IPS-18a (cell line): ENCODE data around the gene KTI12.
"Not testable (repeated sequence)": the region's sequence is repeated elsewhere in the genome, so short reads cannot be mapped to it uniquely, and the experiment has no call there.

ENCODE experiments used
- H3K27ac ChIP-seq: one replicate; pipeline ENCODE4 v1.5.1; 2013; ENCODE audit warnings: low read length
- H3K27me3 ChIP-seq: one replicate; pipeline ENCODE4 v1.6.1; 2013; ENCODE audit warnings: mild to moderate bottlenecking, low read length; ENCODE audit not compliant: control insufficient read depth, insufficient read depth
- H3K36me3 ChIP-seq: one replicate; pipeline ENCODE4 v1.6.1; 2013; ENCODE audit warnings: low read depth, low read length; ENCODE audit not compliant: control insufficient read depth
- H3K4me1 ChIP-seq: one replicate; pipeline ENCODE4 v1.6.1; 2013; ENCODE audit warnings: low read depth, low read length; ENCODE audit not compliant: control insufficient read depth
- H3K4me3 ChIP-seq: one replicate; pipeline ENCODE4 v1.5.1; 2013; ENCODE audit warnings: low read length
- H3K9ac ChIP-seq: one replicate; pipeline ENCODE4 v1.6.1; 2013; ENCODE audit warnings: mild to moderate bottlenecking, low read length, moderate library complexity
- H3K9me3 ChIP-seq: one replicate; pipeline ENCODE4 v1.6.1; 2013; ENCODE audit warnings: low read depth, low read length; ENCODE audit not compliant: control insufficient read depth

KTI12 gene

DNA sequence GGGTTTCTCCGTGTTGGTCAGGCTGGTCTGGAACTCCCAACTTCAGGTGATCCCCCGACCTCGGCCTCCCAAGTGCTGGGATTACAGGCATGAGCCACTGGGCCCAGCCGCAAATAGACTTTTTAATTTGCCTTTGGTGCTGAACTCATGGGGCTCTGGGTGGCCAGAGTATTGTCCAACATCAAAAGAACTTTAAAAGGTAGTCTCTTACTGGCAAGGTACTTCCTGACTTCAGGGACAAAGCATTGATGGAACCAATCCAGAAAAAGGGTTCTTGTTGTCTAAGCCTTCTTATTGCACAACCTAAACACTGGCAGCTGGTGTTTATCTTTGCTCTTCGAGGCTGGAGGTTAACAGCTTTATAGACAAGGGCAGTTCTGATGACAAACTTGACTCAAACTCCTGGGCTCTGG lies 3.8 kb upstream of the KTI12 start:
- Histone ChIP-seq H3K4me3 (no peak overlapping the region), H3K36me3 (peaks cover 31% of the 10 kb centered on the region), H3K27me3 (no peaks in the 10 kb centered on the region), H3K4me1 (peaks cover 6% of the 10 kb centered on the region), H3K27ac (no peak overlapping the region), H3K9ac (no peak overlapping the region), H3K9me3 (no peaks in the 10 kb centered on the region)

- peaks cover 9% of the 10 kb centered on the region for H3K36me3 ChIP-seq
- peak overlapping the region; percentile 15 for H3K27ac ChIP-seq
These were observed 407 bp upstream of the KTI12 start for GRCh38 chr1:52034050-52034384.

GRCh38 chr1:52032785-52033131 lies 852 bp downstream of the KTI12 start:
- H3K9me3 ChIP-seq, result no peaks in the 10 kb centered on the region
- peak overlapping the region; percentile 87 for H3K4me3 ChIP-seq
- no peak overlapping the region for H3K27ac ChIP-seq
- H3K27me3 ChIP-seq, result no peaks in the 10 kb centered on the region
- H3K9ac ChIP-seq, result peak overlapping the region; percentile 76
- peaks cover 7% of the 10 kb centered on the region for H3K36me3 ChIP-seq
- H3K4me1 ChIP-seq, result peaks cover 11% of the 10 kb centered on the region

More at GRCh38 chr1:52034050-52034384, 407 bp upstream of the KTI12 start:
- H3K4me3 ChIP-seq, result peak overlapping the region; percentile 87
- no peaks in the 10 kb centered on the region for H3K9me3 ChIP-seq
- no peaks in the 10 kb centered on the region for H3K27me3 ChIP-seq
- peak overlapping the region; percentile 76 for H3K9ac ChIP-seq
- peaks cover 11% of the 10 kb centered on the region for H3K4me1 ChIP-seq

GRCh38 chr1:52032124-52032784 lies 1.4 kb downstream of the KTI12 start:
- Histone ChIP-seq H3K27ac (no peak overlapping the region), H3K36me3 (peaks cover 5% of the 10 kb centered on the region), H3K4me1 (peaks cover 11% of the 10 kb centered on the region), H3K4me3 (peak overlapping the region; percentile 87), H3K9me3 (no peaks in the 10 kb centered on the region), H3K27me3 (no peaks in the 10 kb centered on the region), H3K9ac (peak overlapping the region; percentile 76)

- not testable (repeated sequence) for H3K4me1 ChIP-seq, H3K9me3 ChIP-seq, H3K9ac ChIP-seq, H3K27ac ChIP-seq, H3K4me3 ChIP-seq, H3K27me3 ChIP-seq
- peaks cover 17% of the 10 kb centered on the region for H3K36me3 ChIP-seq
These were observed 4.8 kb downstream of the KTI12 start for GRCh38 chr1:52028839-52029238.

- Histone ChIP-seq H3K4me3 (no peak overlapping the region), H3K36me3 (peaks cover 22% of the 10 kb centered on the region), H3K9me3 (no peaks in the 10 kb centered on the region), H3K9ac (no peak overlapping the region), H3K27me3 (no peaks in the 10 kb centered on the region), H3K27ac (no peak overlapping the region), H3K4me1 (peaks cover 7% of the 10 kb centered on the region)
These were observed 5.3 kb downstream of the KTI12 start for GRCh38 chr1:52028328-52028727.

- Histone ChIP-seq H3K9me3 (no peaks in the 10 kb centered on the region), H3K27ac (no peak overlapping the region), H3K36me3 (peaks cover 36% of the 10 kb centered on the region), H3K4me3 (no peak overlapping the region), H3K27me3 (no peaks in the 10 kb centered on the region), H3K4me1 (no peaks in the 10 kb centered on the region), H3K9ac (no peak overlapping the region)
These were observed 7.3 kb downstream of the KTI12 start for GRCh38 chr1:52026278-52026677.

DNA sequence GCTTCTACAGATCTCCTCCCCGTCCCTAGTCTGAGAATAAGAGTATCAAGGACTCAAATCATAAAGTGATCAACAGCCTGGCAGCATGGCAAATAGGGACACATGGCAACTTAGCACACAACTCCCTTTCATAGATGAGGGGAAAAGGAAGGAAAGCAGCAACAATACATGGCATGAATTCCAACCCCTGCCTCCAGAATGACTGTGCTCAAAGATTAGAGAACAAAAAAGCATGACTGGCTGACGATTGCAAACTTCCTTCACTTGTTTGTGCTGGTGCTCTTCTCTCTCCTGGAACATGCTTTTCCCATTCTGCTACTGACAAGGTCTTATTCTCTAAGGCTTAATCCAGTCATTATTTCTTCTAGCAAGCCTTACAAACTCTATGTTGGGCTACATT lies 11.5 kb downstream of the KTI12 start:
- Histone ChIP-seq H3K27me3 (no peaks in the 10 kb centered on the region), H3K36me3 (peaks cover 45% of the 10 kb centered on the region), H3K27ac (no peak overlapping the region), H3K9ac (no peak overlapping the region), H3K4me3 (no peak overlapping the region), H3K9me3 (no peaks in the 10 kb centered on the region), H3K4me1 (no peaks in the 10 kb centered on the region)

GRCh38 chr1:52008071-52008809 lies 25.4 kb downstream of the KTI12 start:
- H3K27ac ChIP-seq, result no peak overlapping the region

GRCh38 chr1:52007215-52008002 lies 26.2 kb downstream of the KTI12 start:
- Histone ChIP-seq H3K27ac (no peak overlapping the region), H3K9ac (peak overlapping the region; percentile 16), H3K27me3 (no peaks in the 10 kb centered on the region), H3K4me3 (no peak overlapping the region), H3K36me3 (no peaks in the 10 kb centered on the region), H3K4me1 (peaks cover 15% of the 10 kb centered on the region), H3K9me3 (no peaks in the 10 kb centered on the region)

More at GRCh38 chr1:52008071-52008809, 25.4 kb downstream of the KTI12 start:
- peaks cover 15% of the 10 kb centered on the region for H3K4me1 ChIP-seq
- H3K9me3 ChIP-seq, result no peaks in the 10 kb centered on the region
- H3K36me3 ChIP-seq, result no peaks in the 10 kb centered on the region
- H3K4me3 ChIP-seq, result no peak overlapping the region
- H3K27me3 ChIP-seq, result no peaks in the 10 kb centered on the region
- H3K9ac ChIP-seq, result no peak overlapping the region

- H3K9me3 ChIP-seq, H3K4me3 ChIP-seq, H3K36me3 ChIP-seq, H3K27me3 ChIP-seq: not testable (repeated sequence)
- H3K9ac ChIP-seq, result peak overlapping the region; percentile 11
- H3K27ac ChIP-seq, result peak overlapping the region; percentile 13
- peaks cover 15% of the 10 kb centered on the region for H3K4me1 ChIP-seq
These were observed 27.5 kb downstream of the KTI12 start for GRCh38 chr1:52006081-52006553.
